ENCODE data around the gene PTPRT.

The PTPRT gene

DNA sequence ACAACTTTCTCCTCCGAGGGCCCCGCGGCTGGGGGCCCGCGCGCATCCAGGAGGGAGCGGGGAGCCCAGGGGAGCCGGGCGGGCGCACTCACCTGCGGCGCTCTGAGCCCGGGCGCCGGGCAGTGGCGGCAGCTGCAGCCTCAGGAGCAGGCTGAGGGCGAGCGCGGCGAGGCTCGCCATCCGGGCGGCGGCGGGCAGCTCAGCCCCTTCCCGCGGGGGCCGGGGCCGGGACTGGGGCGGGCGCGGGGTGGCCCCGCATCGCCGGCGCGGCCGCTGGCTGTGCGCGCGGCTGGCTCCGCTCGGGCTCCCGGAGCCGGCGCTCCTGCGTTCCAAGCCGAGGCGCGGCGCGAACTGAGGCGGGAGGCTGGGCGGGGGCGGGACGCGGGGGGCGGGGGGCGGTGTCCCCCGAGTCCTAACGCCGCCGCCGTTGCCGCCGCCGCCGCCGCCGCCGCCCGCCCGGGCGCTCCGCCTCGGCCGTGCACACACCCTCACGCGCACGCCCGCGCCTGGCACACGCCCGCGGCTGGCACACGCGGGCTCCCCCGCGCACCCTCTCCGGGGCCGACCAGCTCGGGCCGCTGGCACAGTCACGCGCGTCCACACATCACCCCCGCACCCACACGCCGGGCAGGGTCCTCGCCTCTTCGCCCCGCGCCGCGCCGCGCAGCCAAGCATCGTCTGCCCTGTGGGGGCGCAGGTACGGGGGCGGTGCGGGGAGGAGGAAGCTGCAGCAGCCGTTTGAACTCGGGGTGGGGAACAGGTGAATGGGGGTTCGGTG lies at the start of gene PTPRT:
PTPRT (minus strand) TSS at position 353 of the 778 bp plus-strand sequence; CDS start at position 180, 173 bp downstream.
- DNase-seq (ENCODE audit: low read depth in 1 of 2, low spot score in 1 of 2) = no peak

DNA sequence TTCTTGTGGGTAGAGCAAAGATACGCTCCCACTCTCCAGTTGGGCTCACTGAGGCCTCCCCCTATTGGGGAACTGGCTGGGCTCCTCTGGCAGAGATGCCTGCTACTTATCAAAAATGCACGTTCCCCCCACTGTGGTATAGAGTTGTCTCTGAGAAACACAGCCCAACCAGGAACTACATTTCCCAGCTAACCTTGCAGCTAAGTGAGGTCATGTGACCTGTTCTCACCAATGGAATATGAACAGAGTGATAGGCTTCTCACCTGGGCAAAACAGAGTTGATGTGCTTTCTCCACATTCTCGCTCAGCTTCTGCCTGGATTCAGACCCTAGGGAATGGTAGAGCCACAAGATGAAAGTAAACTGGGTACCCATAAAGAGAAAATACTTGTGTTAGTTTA lies 49.1 kb upstream of the PTPRT start:
- DNase-seq (ENCODE audit: low read depth in 1 of 2, low spot score in 1 of 2) = no peak

DNA sequence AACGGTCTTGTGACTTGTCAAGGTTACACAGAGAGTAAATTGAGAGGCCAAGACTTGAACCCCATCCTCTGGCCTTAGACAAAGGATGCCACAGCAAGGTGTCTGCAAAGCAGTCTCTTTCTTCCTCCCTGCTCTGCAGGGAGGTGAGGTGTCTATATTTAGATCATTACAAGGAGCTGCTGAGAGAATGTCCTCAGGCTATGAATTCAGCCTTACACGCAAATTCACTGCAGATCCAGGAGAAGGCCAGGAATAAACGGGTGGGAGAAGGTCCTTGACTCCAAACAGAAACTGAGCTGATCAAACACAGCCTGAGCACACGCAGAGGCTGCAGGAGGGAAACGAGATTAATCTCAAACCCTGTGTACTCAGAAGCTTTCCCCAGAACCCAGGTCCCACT lies 48.6 kb upstream of the PTPRT start:
- DNase-seq (ENCODE audit: low read depth in 1 of 2, low spot score in 1 of 2) = no peak

DNA sequence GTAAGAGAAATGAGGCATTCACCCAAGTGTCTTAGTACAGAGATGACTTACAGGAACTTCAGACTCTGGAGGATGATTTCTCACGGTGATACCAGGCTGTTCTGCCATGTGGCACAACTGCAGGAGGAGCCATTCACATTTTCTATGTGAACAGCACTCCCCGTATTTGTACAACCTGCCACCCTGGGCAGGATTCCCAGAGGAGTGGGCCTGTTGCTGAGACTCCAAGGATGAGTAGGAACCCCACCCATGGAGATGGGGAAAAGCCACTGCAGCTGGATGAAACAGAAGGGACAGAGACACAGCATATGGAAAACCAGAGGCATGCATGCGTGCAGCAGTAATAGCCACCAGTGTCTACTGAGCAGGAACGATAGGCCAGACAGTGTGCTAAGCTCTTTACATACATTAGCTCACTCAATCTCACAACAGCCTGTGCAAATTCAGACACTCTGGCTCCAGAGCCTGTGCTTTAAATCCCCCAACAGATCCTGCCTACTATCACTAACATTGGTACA lies 48.0 kb upstream of the PTPRT start:
- no peak for DNase-seq (ENCODE audit: low read depth in 1 of 2, low spot score in 1 of 2)

DNA sequence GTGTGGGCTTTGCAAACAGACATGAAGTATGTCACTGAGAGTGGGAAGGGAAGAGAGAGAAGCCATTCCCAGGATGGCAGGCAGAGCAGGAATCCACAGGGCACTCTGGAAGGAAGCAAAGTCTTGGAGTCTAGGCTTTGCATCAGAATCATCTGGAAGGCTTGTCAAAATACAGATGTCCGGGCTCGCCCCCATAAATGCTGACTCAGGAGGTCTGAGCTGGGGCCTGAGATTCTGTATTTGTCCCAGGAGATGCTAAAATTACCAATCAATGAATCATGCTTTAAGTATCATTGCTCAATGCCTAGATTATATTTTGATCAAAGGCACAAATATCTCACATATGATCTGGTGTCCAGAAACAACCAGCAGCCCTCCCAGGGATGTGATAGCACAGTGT lies 46.3 kb upstream of the PTPRT start:
- no peak for DNase-seq (ENCODE audit: low read depth in 1 of 2, low spot score in 1 of 2)

DNA sequence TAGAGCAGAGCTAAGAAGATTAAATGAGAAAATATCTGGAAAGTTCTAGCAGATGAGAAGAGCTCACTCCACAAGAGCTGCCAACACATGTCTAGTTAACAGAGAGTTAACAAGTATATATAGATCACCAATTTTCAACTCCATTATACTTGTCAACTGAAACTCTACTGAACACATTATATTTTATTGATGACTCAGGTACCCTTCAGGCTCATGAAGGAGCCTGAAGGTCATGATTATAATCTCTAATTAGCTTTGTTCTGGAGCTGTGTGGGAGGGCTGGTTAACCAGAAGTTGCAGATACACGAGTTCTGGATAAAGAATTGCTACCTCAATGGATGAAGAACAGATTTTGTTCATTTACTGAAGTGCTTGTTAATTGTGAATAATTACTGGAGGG lies 42.1 kb upstream of the PTPRT start:
- DNase-seq (ENCODE audit: low read depth in 1 of 2, low spot score in 1 of 2) = no peak

DNA sequence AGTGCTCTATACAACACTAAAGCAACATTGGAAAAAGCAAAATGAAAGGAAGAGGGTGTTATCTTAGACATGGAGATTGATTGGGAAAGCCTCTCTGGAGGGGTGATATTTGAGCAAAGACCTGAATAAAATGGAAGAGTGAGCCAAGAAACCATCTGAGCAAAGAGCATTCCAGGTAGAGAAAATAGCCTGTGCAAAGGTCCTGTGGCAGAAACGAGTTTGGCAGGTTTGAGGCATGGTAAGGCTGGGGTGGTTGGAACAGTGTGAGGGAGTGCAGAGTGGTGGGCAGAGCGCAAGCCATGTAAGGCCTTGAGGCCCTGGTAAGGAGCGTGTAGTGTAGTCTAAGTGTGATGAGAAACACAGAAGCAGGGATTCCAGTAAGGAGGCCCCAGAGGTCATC lies 40.0 kb upstream of the PTPRT start:
- DNase-seq (ENCODE audit: low read depth in 1 of 2, low spot score in 1 of 2) = no peak

DNA sequence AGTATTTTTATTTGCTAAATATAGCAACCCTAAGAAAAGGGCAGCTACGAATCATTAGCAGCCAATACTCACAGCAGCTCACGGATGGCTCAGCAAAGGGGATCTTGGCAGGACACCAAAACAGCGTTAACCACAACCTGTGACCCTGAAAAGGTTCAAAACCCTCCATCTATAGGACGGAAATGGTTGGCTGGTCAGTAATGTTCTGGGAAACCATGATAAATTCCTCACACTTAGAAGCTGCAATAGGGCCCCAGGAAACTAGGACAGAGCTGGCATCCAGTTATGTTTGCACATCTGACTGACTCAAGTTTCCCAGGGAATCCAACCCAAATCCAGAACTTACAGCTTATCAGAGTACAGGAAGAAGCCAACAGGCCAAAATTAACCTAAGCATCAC lies 30.9 kb upstream of the PTPRT start:
- DNase-seq (ENCODE audit: low read depth in 1 of 2, low spot score in 1 of 2) = no peak

DNA sequence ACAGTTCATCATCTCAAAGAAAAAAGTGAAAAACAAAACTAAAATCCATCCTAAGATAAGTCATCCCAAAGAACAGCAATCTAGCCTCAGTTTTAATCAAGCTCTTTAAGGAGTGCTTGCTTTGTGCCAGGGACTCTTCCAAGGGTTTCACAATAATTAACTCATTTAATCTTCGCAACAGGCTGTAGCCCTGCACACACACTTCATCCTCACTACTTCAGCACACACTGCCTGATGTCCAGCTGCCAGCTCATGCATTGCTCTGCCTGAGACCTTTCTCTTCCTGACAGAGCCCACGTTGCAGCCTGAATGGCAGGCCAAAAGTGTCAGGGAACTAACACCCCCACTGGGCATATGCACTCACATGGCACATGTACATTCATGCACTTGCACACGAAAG lies 21.2 kb upstream of the PTPRT start:
- DNase-seq (ENCODE audit: low read depth in 1 of 2, low spot score in 1 of 2) = no peak

DNA sequence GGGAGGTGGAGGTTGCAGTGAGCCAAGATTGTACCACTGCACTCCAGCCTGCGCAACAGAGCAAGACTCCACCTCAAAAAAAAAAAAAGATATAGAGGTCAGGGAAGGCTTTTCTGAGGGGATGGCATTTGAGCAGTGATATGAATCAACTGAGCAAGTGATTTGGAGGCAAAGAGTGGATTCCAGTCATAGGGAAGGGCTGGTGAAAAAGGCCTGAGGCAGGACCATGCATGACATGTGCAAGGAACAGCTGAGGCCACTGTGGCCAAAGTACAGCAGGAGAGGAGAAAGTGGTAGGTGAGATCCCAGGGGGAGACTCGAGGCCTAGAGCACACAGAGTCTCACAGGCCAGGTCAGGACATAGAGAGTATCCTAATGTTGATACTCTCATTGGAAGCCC lies 20.1 kb upstream of the PTPRT start:
- DNase-seq (ENCODE audit: low read depth in 1 of 2, low spot score in 1 of 2) = no peak

DNA sequence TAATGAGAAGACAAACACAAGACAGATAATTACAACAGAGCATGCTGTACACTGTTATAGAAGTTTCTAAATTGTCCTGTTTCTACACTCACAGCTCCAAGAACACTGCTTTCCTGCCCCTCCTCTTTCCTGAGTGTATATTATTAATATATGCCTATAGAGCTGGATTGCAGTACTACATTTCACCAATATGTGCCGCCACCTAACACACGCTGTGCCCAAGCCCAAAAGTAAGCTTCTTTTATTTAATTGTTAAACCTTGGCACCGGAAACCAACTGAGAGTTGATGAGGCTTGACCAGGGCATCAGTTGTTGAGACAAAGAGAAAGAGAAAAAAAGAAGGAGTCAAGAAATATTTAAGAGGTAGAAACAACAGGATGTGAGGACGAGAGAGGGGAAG lies 16.0 kb upstream of the PTPRT start:
- DNase-seq (ENCODE audit: low read depth in 1 of 2, low spot score in 1 of 2) = no peak

DNA sequence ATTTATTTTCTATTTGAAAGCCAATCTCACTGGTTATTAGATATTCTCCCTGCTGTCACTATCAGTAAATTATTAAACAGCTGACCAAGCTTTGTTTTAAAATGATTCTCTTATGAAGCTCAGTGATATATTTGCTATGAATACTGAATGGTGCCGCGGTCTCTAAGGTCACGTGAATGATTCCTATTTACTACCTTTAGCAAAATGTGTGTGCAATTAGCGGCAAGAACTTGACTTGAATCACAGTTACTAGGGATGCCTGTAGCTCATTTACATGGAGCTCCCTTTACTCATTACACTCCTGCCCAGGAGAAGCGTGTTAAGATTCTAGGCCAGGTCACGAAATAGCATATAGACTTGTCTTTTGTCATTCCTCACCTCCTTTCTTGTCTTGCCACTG lies 12.4 kb upstream of the PTPRT start:
- no peak for DNase-seq (ENCODE audit: low read depth in 1 of 2, low spot score in 1 of 2)

DNA sequence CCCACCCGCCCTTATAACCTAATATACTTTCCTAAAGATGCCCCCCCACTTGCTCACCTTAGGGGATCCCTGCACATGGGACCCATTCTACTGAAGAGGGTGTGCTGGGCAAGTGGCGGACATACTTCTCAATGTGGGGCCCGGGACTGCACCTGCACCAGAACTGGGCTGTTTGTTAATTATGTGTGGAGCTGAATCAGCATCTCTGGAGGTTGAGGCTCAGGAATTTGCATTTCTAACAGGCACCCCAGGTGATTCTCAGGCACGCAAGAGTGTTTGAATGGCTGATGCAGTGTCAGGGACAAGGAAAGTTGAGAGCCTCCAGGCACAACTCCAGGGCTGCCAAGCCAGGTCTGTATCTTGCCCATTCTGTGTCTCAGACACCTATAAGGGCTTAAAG lies 8.9 kb upstream of the PTPRT start:
- no peak for DNase-seq (ENCODE audit: low read depth in 1 of 2, low spot score in 1 of 2)

DNA sequence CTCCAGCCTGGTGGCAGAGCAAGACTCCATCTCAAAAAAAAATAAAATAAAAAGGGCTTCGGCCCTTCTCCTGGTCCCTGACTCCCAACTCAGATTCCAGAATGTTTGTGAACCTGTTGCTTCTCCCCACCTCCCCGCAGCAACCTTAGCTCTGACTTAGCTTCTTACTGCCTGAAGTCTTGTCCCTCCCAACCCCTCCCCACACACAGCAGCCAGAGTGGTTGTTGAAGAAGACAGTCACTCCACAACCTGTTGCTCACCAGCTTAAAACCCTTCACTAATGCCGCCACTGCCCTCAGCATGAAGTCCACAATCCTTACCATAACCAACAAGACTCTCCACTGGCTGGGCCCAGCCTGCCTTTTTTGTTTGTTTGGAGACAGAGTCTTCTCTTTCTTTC lies 6.5 kb upstream of the PTPRT start:
- DNase-seq (ENCODE audit: low read depth in 1 of 2, low spot score in 1 of 2) = no peak

DNA sequence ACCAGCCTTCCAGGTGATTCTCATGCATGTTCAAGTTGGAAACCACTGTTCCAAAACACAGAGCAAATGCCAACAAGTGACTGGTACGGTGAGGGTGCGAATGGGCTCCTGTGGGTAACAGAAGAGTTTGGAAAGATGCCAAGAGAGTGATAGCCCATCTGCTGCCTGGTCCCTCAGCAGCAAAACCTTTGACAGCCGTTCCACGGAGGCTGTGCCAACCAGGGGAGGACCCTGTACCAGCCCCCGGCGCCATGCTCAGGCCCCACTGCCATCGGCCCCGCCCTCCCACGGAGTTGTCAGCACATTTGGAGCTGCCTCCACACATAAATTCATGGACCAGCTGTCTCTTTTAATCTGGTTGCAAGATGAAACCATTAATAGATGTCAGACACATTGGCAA lies 4.4 kb upstream of the PTPRT start:
- no peak for DNase-seq (ENCODE audit: low read depth in 1 of 2, low spot score in 1 of 2)

DNA sequence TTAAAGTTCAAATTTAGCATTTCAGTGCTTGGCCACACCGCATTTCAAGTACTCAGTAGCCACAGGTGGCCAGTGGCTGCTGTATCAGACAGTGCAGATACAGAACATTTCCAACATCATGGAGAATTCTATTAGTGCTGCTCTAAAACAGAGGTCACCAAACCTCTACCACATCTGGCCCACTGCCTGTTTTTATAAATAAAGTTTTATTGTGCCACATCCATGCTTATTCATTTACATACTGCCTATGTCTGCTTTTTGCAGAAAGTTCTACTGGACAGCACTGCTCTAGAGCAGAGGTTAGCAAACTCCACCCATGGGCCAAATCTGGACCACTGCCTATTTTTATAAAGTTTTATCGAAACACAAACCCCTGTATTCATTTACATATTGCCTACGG lies 3.7 kb upstream of the PTPRT start:
- no peak for DNase-seq (ENCODE audit: low read depth in 1 of 2, low spot score in 1 of 2)

DNA sequence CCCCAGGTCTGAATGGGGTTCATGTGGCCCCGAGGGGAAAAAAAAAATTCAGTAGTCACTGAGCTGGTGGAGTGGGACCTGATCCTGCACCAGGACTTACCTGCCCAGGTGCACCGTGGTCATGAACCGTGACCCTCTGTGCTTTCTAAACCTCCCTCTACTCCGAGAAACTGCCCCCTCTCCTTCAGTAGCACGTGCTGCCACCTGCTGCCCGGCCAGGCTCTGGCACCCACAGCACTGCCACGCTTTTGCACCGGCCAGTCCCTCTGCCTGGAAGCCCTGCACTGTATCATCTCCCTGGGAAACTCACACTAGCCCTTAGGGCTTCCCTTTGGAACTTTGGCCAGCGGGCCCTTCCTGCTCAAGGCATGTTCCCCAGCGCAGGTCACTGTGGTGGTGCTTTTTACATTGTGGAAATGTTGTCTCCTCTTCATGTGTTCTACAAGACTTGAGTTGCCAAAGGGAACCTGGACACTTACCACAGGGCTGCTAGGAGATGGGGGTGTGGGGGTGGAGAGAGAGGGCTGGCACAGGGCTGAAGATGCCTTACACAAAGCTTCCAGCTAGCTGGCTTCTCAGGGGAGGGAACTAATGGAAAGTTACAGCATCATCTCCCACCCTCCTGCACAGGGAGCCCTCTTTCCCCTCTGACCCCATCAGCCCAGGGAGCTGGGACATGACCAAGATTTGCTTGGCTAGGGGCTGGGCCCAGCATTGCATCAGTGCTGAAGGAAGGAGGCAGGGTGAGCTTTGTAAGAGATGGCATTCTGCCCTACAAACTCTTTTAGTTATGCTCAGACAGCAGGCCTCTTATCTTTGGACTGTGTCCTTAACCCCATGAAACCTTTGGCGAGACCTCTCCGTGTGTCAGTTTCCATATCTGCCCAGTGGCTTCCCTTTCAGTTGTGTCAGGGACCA lies 2.5 kb upstream of the PTPRT start:
- no peak for DNase-seq (ENCODE audit: low read depth in 1 of 2, low spot score in 1 of 2)

DNA sequence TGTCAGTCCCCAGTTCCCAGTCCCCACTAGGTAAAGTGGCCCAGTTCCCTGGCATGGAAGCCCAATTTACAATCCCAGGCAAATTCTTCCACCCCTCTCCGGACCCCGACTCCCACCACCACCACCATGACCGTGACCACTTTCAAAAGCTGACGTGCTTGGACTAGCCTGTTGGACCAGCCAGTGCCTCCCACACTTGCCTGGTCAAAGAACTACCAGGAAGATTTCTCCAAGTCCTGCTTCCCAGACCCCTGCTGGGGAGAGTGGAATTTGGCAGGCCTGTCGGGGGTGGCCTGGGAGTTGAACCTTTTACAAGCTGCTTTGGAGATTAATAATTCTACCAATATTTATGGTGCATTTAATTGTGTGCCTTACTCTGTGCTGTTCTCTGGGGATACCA lies 1.4 kb upstream of the PTPRT start:
- DNase-seq (ENCODE audit: low read depth in 1 of 2, low spot score in 1 of 2) = no peak

DNA sequence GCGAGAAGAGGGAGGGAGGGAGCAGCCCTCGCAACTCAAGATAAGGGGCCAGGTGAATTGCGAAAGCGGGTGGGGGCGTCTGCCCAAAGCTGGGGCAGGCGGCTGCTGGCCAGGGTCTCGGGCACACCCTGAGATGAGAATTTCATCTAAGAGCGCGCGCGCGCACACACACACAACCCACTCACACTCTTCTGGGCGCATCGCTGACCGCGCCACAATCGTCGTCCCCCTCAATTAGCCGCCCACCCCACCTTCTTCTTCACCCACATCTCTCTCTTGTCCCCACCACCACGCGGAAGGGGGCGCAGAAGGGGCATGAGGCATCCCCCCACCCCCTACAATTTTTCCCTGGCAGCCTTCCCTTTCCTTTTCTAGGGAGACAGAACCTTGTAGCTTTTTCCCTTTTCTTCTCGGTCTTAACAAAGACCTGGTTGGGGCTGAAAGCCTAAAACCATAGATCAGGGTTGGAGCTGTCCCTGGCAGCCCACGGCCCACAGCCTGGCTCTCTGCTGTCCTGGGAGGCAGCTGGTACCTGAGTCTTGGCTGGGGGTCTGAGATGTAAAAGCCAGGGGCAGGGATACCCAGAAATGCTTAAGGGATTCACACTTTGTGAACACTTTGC lies 737 bp upstream of the PTPRT start:
- no peak for DNase-seq (ENCODE audit: low read depth in 1 of 2, low spot score in 1 of 2)

DNA sequence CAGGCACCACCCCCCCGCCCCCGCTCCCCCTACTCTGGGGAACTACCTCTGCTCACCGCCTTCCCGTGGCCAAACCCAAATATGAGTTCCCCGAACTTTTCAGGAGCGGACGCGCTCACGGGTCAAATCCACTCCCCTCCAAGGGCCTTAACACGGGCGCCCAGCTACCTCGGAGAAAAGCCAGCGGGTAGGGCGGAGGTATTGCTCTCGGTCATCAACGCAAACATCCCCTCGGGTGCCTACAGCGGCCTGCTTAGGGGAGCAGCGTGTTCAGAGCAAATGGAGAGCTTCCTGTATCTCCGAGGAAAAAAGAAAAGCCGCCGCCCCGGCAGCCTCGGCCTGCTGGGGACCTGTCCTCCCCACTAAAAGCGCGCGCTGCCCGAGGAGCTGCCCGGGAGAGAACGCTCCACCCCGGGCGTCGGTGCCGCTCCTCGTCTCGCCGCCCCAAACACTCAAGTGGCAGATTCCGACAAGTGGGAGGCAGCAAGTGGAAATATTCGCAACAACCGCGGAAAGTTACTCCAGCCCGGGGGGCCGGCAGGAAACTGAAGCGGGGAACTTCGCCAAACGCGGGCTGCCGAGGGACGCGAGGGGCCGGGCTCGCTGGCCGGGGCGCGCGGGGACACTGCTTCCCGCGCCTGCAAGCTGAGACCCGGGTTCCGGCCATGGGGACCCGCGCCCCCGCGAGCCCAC lies 699 bp downstream of the PTPRT start:
- DNase-seq (ENCODE audit: low read depth in 1 of 2, low spot score in 1 of 2) = no peak

DNA sequence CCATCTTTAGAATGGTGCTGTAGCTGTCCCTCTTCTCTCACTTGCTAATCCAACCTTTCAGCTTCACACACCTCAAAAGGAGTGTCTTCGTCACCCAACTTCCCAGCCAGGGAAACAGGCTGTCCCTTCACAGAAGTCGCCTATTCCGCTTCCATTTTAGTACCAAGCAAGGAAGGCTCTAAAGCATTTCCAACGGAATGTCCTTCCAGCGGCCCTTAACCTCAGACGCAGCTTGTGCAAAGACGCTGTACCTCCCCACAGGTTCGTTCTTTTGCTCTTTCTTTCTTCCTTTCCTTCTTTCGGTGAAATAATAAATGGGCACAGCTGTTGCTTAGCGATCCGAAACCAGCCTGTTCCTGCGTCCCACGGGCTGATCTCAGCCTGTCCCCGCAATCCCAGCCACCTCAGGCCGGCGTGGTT lies 1.5 kb downstream of the PTPRT start:
- no peak for DNase-seq (ENCODE audit: low read depth in 1 of 2, low spot score in 1 of 2)

Measured in activated CD4-positive, alpha-beta T cell treated with anti-CD3 and anti-CD28 coated beads, Interleukin-2, amount 50 U/mL, for 24 hours (primary cell).